Nephron (organoid): ENCODE results near the gene DNAI4.
"Not testable (repeated sequence)": the region's sequence is repeated elsewhere in the genome, so short reads cannot be mapped to it uniquely, and the experiment has no call there.

Source experiments
- H3K27ac Mint-ChIP-seq, 3 experiments: 2 replicates each; pipeline ENCODE4 v1.8.0; 2020; ENCODE audit warnings: mixed read lengths in 3 of 3, mild to moderate bottlenecking in 2 of 3, moderate library complexity in 1 of 3
- H3K27me3 Mint-ChIP-seq: 2 replicates; pipeline ENCODE4 v1.8.0; 2021; ENCODE audit warnings: low read depth, mild to moderate bottlenecking, moderate library complexity, mixed read lengths
- H3K36me3 Mint-ChIP-seq: 2 replicates; pipeline ENCODE4 v1.8.0; 2020; ENCODE audit warnings: low read depth, mixed read lengths
- H3K4me1 Mint-ChIP-seq: 2 replicates; pipeline ENCODE4 v1.8.0; 2020; ENCODE audit warnings: mixed read lengths
- H3K4me3 Mint-ChIP-seq, 3 experiments: 2 replicates each; pipeline ENCODE4 v1.8.0; 2020; ENCODE audit warnings: mild to moderate bottlenecking in 3 of 3, mixed read lengths in 3 of 3, moderate library complexity in 2 of 3
- H3K9me3 Mint-ChIP-seq: 2 replicates; pipeline ENCODE4 v1.8.0; 2020; ENCODE audit warnings: mixed read lengths
- CTCF ChIP-seq, 3 experiments: fragments of 200-600 bp; sonication (generic); IDR thresholded peaks; one replicate each; pipeline ENCODE4 v1.5.0; 2021; ENCODE audit warnings: antibody characterized with exemption in 3 of 3; ENCODE audit not compliant: unreplicated experiment in 3 of 3

The DNAI4 gene

GRCh38 chr1:66791621-66792610 is 132.7 kb downstream of the DNAI4 start:
- H3K27me3 Mint-ChIP-seq = no peaks in the 10 kb centered on the region
- no peak overlapping the region for H3K4me3 Mint-ChIP-seq
- H3K9me3 Mint-ChIP-seq = no peaks in the 10 kb centered on the region
- H3K4me1 Mint-ChIP-seq = no peaks in the 10 kb centered on the region
- H3K27ac Mint-ChIP-seq = no peak overlapping the region
- no peaks in the 10 kb centered on the region for H3K36me3 Mint-ChIP-seq
- TF ChIP-seq CTCF (IDR thresholded peaks at IDR 0.05; ENCODE audit: unreplicated experiment in 3 of 3) = no peak

GRCh38 chr1:66788231-66788939 is 136.3 kb downstream of the DNAI4 start:
- no peak for TF ChIP-seq CTCF (IDR thresholded peaks at IDR 0.05; ENCODE audit: unreplicated experiment in 3 of 3)
- Mint-ChIP-seq H3K27ac (no peak overlapping the region), H3K4me1 (no peaks in the 10 kb centered on the region), H3K36me3 (no peaks in the 10 kb centered on the region), H3K9me3 (peaks cover 7% of the 10 kb centered on the region), H3K27me3 (no peaks in the 10 kb centered on the region), H3K4me3 (no peak overlapping the region)

GRCh38 chr1:66787641-66788040 is 137.0 kb downstream of the DNAI4 start:
- H3K27me3 Mint-ChIP-seq = no peaks in the 10 kb centered on the region

GRCh38 chr1:66785800-66786199 is 138.9 kb downstream of the DNAI4 start:
- H3K27ac Mint-ChIP-seq, H3K27me3 Mint-ChIP-seq, H3K36me3 Mint-ChIP-seq, H3K4me1 Mint-ChIP-seq, H3K4me3 Mint-ChIP-seq: not testable (repeated sequence)
- H3K9me3 Mint-ChIP-seq = peaks cover 11% of the 10 kb centered on the region

More at GRCh38 chr1:66787641-66788040, 137.0 kb downstream of the DNAI4 start:
- H3K27ac Mint-ChIP-seq = no peak overlapping the region
- no peak for TF ChIP-seq CTCF (IDR thresholded peaks at IDR 0.05; ENCODE audit: unreplicated experiment in 3 of 3)
- no peaks in the 10 kb centered on the region for H3K36me3 Mint-ChIP-seq
- peaks cover 7% of the 10 kb centered on the region for H3K9me3 Mint-ChIP-seq
- H3K4me3 Mint-ChIP-seq = no peak overlapping the region
- H3K4me1 Mint-ChIP-seq = no peaks in the 10 kb centered on the region

GRCh38 chr1:66779475-66780078 is 145.1 kb downstream of the DNAI4 start:
- Mint-ChIP-seq H3K4me3 (no peak overlapping the region), H3K27me3 (no peaks in the 10 kb centered on the region), H3K27ac (no peak overlapping the region), H3K36me3 (peaks cover 8% of the 10 kb centered on the region), H3K9me3 (peaks cover 15% of the 10 kb centered on the region), H3K4me1 (peaks cover 14% of the 10 kb centered on the region)
- no peak for TF ChIP-seq CTCF (IDR thresholded peaks at IDR 0.05; ENCODE audit: unreplicated experiment in 3 of 3)

- no peak overlapping the region for H3K4me3 Mint-ChIP-seq
- H3K27me3 Mint-ChIP-seq = no peaks in the 10 kb centered on the region
- H3K4me1 Mint-ChIP-seq = peaks cover 14% of the 10 kb centered on the region
- no peak for TF ChIP-seq CTCF (IDR thresholded peaks at IDR 0.05; ENCODE audit: unreplicated experiment in 3 of 3)
- H3K36me3 Mint-ChIP-seq = peaks cover 8% of the 10 kb centered on the region
- peaks cover 12% of the 10 kb centered on the region for H3K9me3 Mint-ChIP-seq
- H3K27ac Mint-ChIP-seq = peak overlapping the region in 1 of 3 experiments; percentile 16
Observed at GRCh38 chr1:66778969-66779368, 145.7 kb downstream of the DNAI4 start.
